Measurements from ENCODE around the gene DNAH1.

GRCh38 chr3:52310861-52311575 lies 5.1 kb upstream of the DNAH1 start:
- no peak for TF ChIP-seq CTCF (IDR thresholded peaks at IDR 0.05)
- TF ChIP-seq POLR2AphosphoS5 (IDR thresholded peaks at IDR 0.05; ENCODE audit: low read depth, low read length) = no peak

Data from Panc1 (cell line).